ENCODE measurements around the gene CDCA5.

GRCh38 chr11:65067446-65067845, 16.4 kb downstream of the CDCA5 start:
- TF ChIP-seq CTCF (IDR thresholded peaks at IDR 0.05) (no peak), POLR2A (IDR thresholded peaks at IDR 0.05) (no peak)
